HepG2 (cell line): ENCODE results near the gene BATF3. TPM values are rescaled to one million over a fixed set of nuclear protein-coding genes. Genes with fewer than 3 reads are reported as not detected.

Experiments
- ATAC-seq: fragments of 200-7000 bp; cut with Tn5 transposase; 3 replicates; pipeline ENCODE4 v1.9.1; 2020; ENCODE audit warnings: mild to moderate bottlenecking, moderate library complexity
- BruUV-seq: library from RNA; stranded (reverse); fragments of 400-500 nt; replicated peaks from 2 replicates; lab custom pipeline; 2021; lab: Mats Ljungman, UMichigan
- CTCF ChIA-PET: fragments of 300-600 bp; formaldehyde crosslinking; extraction: SDS; loops from one replicate; lab custom pipeline; 2021; ENCODE audit warnings: low total read pairs, inconsistent platforms, low intra/inter-chr PET ratio; lab: Yijun Ruan, JAX
- POLR2A ChIA-PET: fragments of 350-600 bp; sonication (Branson Sonifier 250); formaldehyde crosslinking; loops from one replicate; lab custom pipeline; 2020; ENCODE audit warnings: antibody characterized with exemption, inconsistent platforms; lab: Yijun Ruan, JAX
- DNase-seq: peaks from one replicate; pipeline ENCODE4 v3.0.0-alpha.2; 2015; ENCODE audit warnings: low spot score
- FAIRE-seq: peaks from 3 replicates; lab custom pipeline; 2011; peaks lifted over from hg19 to GRCh38; lab: Jason Lieb, UNC
- H2AFZ ChIP-seq: one replicate; pipeline ENCODE4 v1.6.1; 2011; ENCODE audit warnings: low read length, inconsistent platforms
- H3K27ac ChIP-seq: fragments of 300-600 bp; 3 replicates; pipeline ENCODE4 v1.8.0; 2011; ENCODE audit warnings: mixed run types, mild to moderate bottlenecking, mixed read lengths, low read length, inconsistent platforms; ENCODE audit not compliant: insufficient read depth; ENCODE audit errors: extremely low read length
- H3K27me3 ChIP-seq, 2 experiments: fragments of 200-600 bp in 1 of 2; 2 replicates in 1 of 2; 3 replicates in 1 of 2; pipeline versions ENCODE4 v1.6.0 to v1.8.0; 2011; ENCODE audit warnings: low read length in 2 of 2, mild to moderate bottlenecking in 2 of 2, moderate library complexity in 2 of 2, inconsistent platforms in 1 of 2; ENCODE audit not compliant: insufficient read depth in 2 of 2, control insufficient read depth in 1 of 2
- H3K36me3 ChIP-seq, 2 experiments: fragments of 200-600 bp in 1 of 2; replicated peaks in 1 of 2; 2 replicates in 1 of 2; 3 replicates in 1 of 2; pipeline versions ENCODE4 v1.5.1 to v1.8.0; 2011; ENCODE audit warnings: low read length in 2 of 2, inconsistent platforms in 1 of 2; ENCODE audit not compliant: insufficient read depth in 2 of 2, control insufficient read depth in 1 of 2
- H3K4me1 ChIP-seq: 2 replicates; pipeline ENCODE4 v1.5.1; 2012; ENCODE audit warnings: low read length, inconsistent platforms; ENCODE audit not compliant: insufficient read depth
- H3K4me2 ChIP-seq: 2 replicates; pipeline ENCODE4 v1.6.0; 2011; ENCODE audit warnings: low read depth, low read length, inconsistent platforms
- H3K4me3 ChIP-seq, 3 experiments: fragments of 200-600 bp in 1 of 3; sonication (generic), shearing (Covaris generic) in 1 of 3; replicated peaks in 1 of 3; 2 replicates each; pipeline ENCODE4 v1.5.1; 2011 to 2016; ENCODE audit warnings: low read length in 3 of 3, inconsistent platforms in 2 of 3, low read depth in 2 of 3, mild to moderate bottlenecking in 2 of 3, control low read depth in 1 of 3, mixed read lengths in 1 of 3; ENCODE audit not compliant: insufficient read depth in 1 of 3
- H3K79me2 ChIP-seq: one replicate; pipeline ENCODE4 v1.6.1; 2011; ENCODE audit warnings: low read length, inconsistent platforms; ENCODE audit not compliant: insufficient read depth
- H3K9ac ChIP-seq: 2 replicates; pipeline ENCODE4 v1.6.0; 2011; ENCODE audit warnings: mild to moderate bottlenecking, low read depth, low read length, inconsistent platforms; ENCODE audit not compliant: insufficient read depth
- H3K9me3 ChIP-seq: 2 replicates; pipeline ENCODE4 v1.5.1; 2012; ENCODE audit warnings: mild to moderate bottlenecking, low read length
- H4K20me1 ChIP-seq: 2 replicates; pipeline ENCODE4 v1.6.0; 2011; ENCODE audit warnings: inconsistent platforms, mild to moderate bottlenecking, low read length, moderate library complexity; ENCODE audit not compliant: insufficient read depth
- ATRX ChIP-seq: sonication (generic); formaldehyde crosslinking; IDR thresholded peaks from 2 replicates; pipeline ENCODE4 v1.4.0; 2020; ENCODE audit warnings: missing genetic modification reagents, borderline replicate concordance
- DZIP1 ChIP-seq: sonication (generic); formaldehyde crosslinking; IDR thresholded peaks from 2 replicates; pipeline ENCODE4 v1.5.0; 2020; ENCODE audit warnings: mild to moderate bottlenecking, missing genetic modification reagents
- GMEB2 ChIP-seq: IDR thresholded peaks from 2 replicates; pipeline ENCODE4 v1.6.1; 2016; ENCODE audit warnings: missing biosample characterization, missing genetic modification reagents, low read depth
- ISX ChIP-seq: sonication (generic); formaldehyde crosslinking; conservative IDR thresholded peaks from 2 replicates; pipeline ENCODE4 v1.5.0; 2020; ENCODE audit warnings: missing genetic modification reagents
- MATR3 ChIP-seq: sonication (generic); formaldehyde crosslinking; IDR thresholded peaks from 2 replicates; pipeline ENCODE4 v1.4.0; 2020; ENCODE audit warnings: missing genetic modification reagents
- MBD4 ChIP-seq: IDR thresholded peaks from 2 replicates; pipeline ENCODE4 v1.6.1; 2012; ENCODE audit warnings: low read length, inconsistent platforms, borderline replicate concordance
- MEF2D ChIP-seq: sonication (generic); formaldehyde crosslinking; IDR thresholded peaks from 2 replicates; pipeline ENCODE4 v1.5.1; 2020; ENCODE audit warnings: mild to moderate bottlenecking, missing genetic modification reagents
- MXD3 ChIP-seq: IDR thresholded peaks from 2 replicates; pipeline ENCODE4 v1.6.1; 2016; ENCODE audit warnings: mild to moderate bottlenecking, missing biosample characterization, missing genetic modification reagents
- PHB2 ChIP-seq: fragments of 450-650 bp; IDR thresholded peaks from 2 replicates; pipeline ENCODE4 v1.6.1; 2018; ENCODE audit not compliant: partially characterized antibody
- RFX3 ChIP-seq: IDR thresholded peaks from 2 replicates; pipeline ENCODE4 v1.6.1; 2016; ENCODE audit warnings: missing biosample characterization, missing genetic modification reagents
- SIX4 ChIP-seq: sonication (generic); formaldehyde crosslinking; IDR thresholded peaks from 2 replicates; pipeline ENCODE4 v1.4.0; 2020; ENCODE audit warnings: missing genetic modification reagents
- THYN1 ChIP-seq: sonication (generic); formaldehyde crosslinking; IDR thresholded peaks from 2 replicates; pipeline ENCODE4 v1.8.1; 2023; ENCODE audit warnings: low read depth, mild to moderate bottlenecking, moderate library complexity, missing genetic modification reagents, borderline replicate concordance
- TSC22D2 ChIP-seq: sonication (generic); formaldehyde crosslinking; IDR thresholded peaks from 2 replicates; pipeline ENCODE4 v1.5.1; 2020; ENCODE audit warnings: missing genetic modification reagents, mild to moderate bottlenecking, borderline replicate concordance
- ZHX1 ChIP-seq: sonication (generic); formaldehyde crosslinking; IDR thresholded peaks from 2 replicates; pipeline ENCODE4 v1.8.1; 2022; ENCODE audit warnings: low read depth, mild to moderate bottlenecking, missing genetic modification reagents
- ZNF446 ChIP-seq: sonication (generic); formaldehyde crosslinking; IDR thresholded peaks from 2 replicates; pipeline ENCODE4 v1.5.0; 2020; ENCODE audit warnings: mild to moderate bottlenecking, missing genetic modification reagents
- ZNF564 ChIP-seq: sonication (generic); formaldehyde crosslinking; IDR thresholded peaks from 2 replicates; pipeline ENCODE4 v1.8.1; 2023; ENCODE audit warnings: mild to moderate bottlenecking, missing genetic modification reagents
- ZNF7 ChIP-seq: IDR thresholded peaks from 2 replicates; pipeline ENCODE4 v1.6.1; 2016; ENCODE audit warnings: missing biosample characterization, missing genetic modification reagents
- ZNF766 ChIP-seq: sonication (generic); formaldehyde crosslinking; IDR thresholded peaks from 2 replicates; pipeline ENCODE4 v1.5.0; 2020; ENCODE audit warnings: missing genetic modification reagents, borderline replicate concordance
- ZNF768 ChIP-seq: sonication (generic); formaldehyde crosslinking; IDR thresholded peaks from 2 replicates; pipeline ENCODE4 v1.4.0; 2020; ENCODE audit warnings: missing genetic modification reagents
- ZNF777 ChIP-seq: sonication (generic); formaldehyde crosslinking; IDR thresholded peaks from 2 replicates; pipeline ENCODE4 v1.4.0; 2020; ENCODE audit warnings: missing genetic modification reagents
- WGBS: methylation state at CpG from one replicate; pipeline ENCODE4 v1.1.6; 2017; ENCODE audit warnings: low lambda C conversion rate; 5-methylcytosine and 5-hydroxymethylcytosine counted together
- in situ Hi-C: cut with HindIII; loops from 2 replicates; pipeline ENCODE4 v1.10.0; 2017; ENCODE audit warnings: low pct_unique_long_range_greater_than_20kb; ENCODE audit not compliant: extremely low pct_ligation_motif_present
- intact Hi-C: fragments of 100-400 bp; cut with micrococcal nuclease; formaldehyde crosslinking; loops from one replicate; pipeline ENCODE4 v1.10.0; 2022; ENCODE audit not compliant: unreplicated experiment
- polyA plus RNA-seq, 8 experiments: library from polyadenylated mRNA; depleted of rRNA in 3 of 8; stranded (reverse) in 7 of 8; unstranded in 1 of 8; fragments of >200 nt; fragmentation: Illumina TruSeq in 4 of 8; extraction: Trizol in 4 of 8; gene quantifications; 2 replicates each; pipeline versions ENCODE4 v1.2.1 to v1.2.3, GENCODE V29; 2011 to 2016; ENCODE audit warnings: low read depth in 4 of 8, missing spikeins in 1 of 8, mixed read lengths in 1 of 8; ENCODE audit not compliant: insufficient read depth in 1 of 8
- total RNA-seq, 5 experiments: library from RNA; depleted of rRNA; stranded (reverse); fragments of >200 nt; fragmentation: Illumina TruSeq; extraction: Trizol; gene quantifications; 2 replicates each; pipeline ENCODE4 v1.2.3, GENCODE V29; 2016; ENCODE audit warnings: low read depth in 1 of 5

The BATF3 gene
- total and polyA plus RNA-seq, 2 of the 13 experiments (the other 11 are each of a cell fraction or from before 2014, with no cell fraction given): 0.13 TPM; not detected in 1

- no peak overlapping the region for H2AFZ ChIP-seq
- ATAC-seq (no peak), FAIRE-seq (no peak), DNase-seq (no peak)
- no peaks in the 10 kb centered on the region for H4K20me1 ChIP-seq
- no peak overlapping the region for H3K9ac ChIP-seq
- no peak overlapping the region for H3K27ac ChIP-seq
- in situ Hi-C loops: no loop called here
- no peaks in the 10 kb centered on the region for H3K36me3 ChIP-seq
- H3K27me3 ChIP-seq: peaks cover 0 to 77% of the 10 kb centered on the region in 2 experiments; a peak in 4 of 5 replicates
- H3K4me2 ChIP-seq: no peak overlapping the region
- TF ChIP-seq ZNF564 (CRISPR knock-in tag) (no peak), ZNF7 (CRISPR knock-in tag) (no peak), PHB2 (no peak), RFX3 (no peak), MBD4 (no peak), ZNF446 (no peak), MATR3 (CRISPR knock-in tag) (no peak), ISX (CRISPR knock-in tag) (no peak), ATRX (CRISPR knock-in tag) (no peak), MXD3 (CRISPR knock-in tag) (no peak), THYN1 (CRISPR knock-in tag) (no peak), ZNF766 (CRISPR knock-in tag) (no peak), SIX4 (CRISPR knock-in tag) (no peak), DZIP1 (CRISPR knock-in tag) (no peak), ZNF768 (CRISPR knock-in tag) (no peak), TSC22D2 (CRISPR knock-in tag) (no peak), MEF2D (CRISPR knock-in tag) (no peak), ZNF777 (CRISPR knock-in tag) (no peak), GMEB2 (no peak), ZHX1 (CRISPR knock-in tag) (no peak)
- no TSS peak for BruUV-seq
- ChIA-PET CTCF (no interaction called here), POLR2A (no interaction called here)
- no peak overlapping the region for H3K4me3 ChIP-seq
- no peaks in the 10 kb centered on the region for H3K9me3 ChIP-seq
- intact Hi-C loops: no loop called here
- no peaks in the 10 kb centered on the region for H3K79me2 ChIP-seq
- H3K4me1 ChIP-seq: peaks cover 11% of the 10 kb centered on the region
- 23% methylated on average over 5 of the region's 5 CpGs for WGBS
Observed at GRCh38 chr1:212689196-212689725, 10.4 kb downstream of the BATF3 start.
